GM23338 (cell line): ENCODE results near the gene APOL1. TPM values are rescaled to one million over a fixed set of nuclear protein-coding genes. Genes with fewer than 3 reads are reported as not detected.
A peak's percentile ranks its signal among the peaks of the same experiment; 100 is the strongest.

ENCODE experiments used
- ATAC-seq: fragments of 200-7000 bp; cut with Tn5 transposase; 3 replicates; pipeline ENCODE4 v1.9.1; 2020
- DNase-seq: peaks from one replicate; pipeline ENCODE4 v3.0.0-alpha.2; 2015; ENCODE audit warnings: low spot score
- H2AFZ ChIP-seq: fragments of 200-600 bp; sonication (generic); 2 replicates; pipeline ENCODE4 v1.8.0; 2016; ENCODE audit warnings: antibody characterized with exemption, mild to moderate bottlenecking, moderate library complexity
- H3F3A ChIP-seq: fragments of 200-600 bp; sonication (generic); replicated peaks from 2 replicates; pipeline ENCODE4 v1.8.0; 2017; ENCODE audit warnings: antibody characterized with exemption, mixed run types, low read depth
- H3K27ac ChIP-seq: fragments of 200-600 bp; sonication (generic); 2 replicates; pipeline ENCODE4 v1.6.1; 2016; ENCODE audit warnings: low read depth
- H3K27me3 ChIP-seq: fragments of 200-600 bp; sonication (generic); 2 replicates; pipeline ENCODE4 v1.8.0; 2016; ENCODE audit warnings: mild to moderate bottlenecking, mixed run types, moderate library complexity; ENCODE audit not compliant: insufficient read depth
- H3K36me3 ChIP-seq: fragments of 200-600 bp; sonication (generic); 2 replicates; pipeline ENCODE4 v1.8.0; 2016; ENCODE audit warnings: mild to moderate bottlenecking; ENCODE audit not compliant: insufficient read depth
- H3K4me1 ChIP-seq: fragments of 200-600 bp; sonication (generic); 2 replicates; pipeline ENCODE4 v1.8.0; 2016; ENCODE audit warnings: mild to moderate bottlenecking, moderate library complexity; ENCODE audit not compliant: insufficient read depth
- H3K4me2 ChIP-seq: fragments of 200-600 bp; sonication (generic); 2 replicates; pipeline ENCODE4 v1.7.1; 2017; ENCODE audit warnings: mixed run types
- H3K4me3 ChIP-seq: fragments of 200-600 bp; sonication (generic); 2 replicates; pipeline ENCODE4 v1.6.1; 2016; ENCODE audit warnings: mixed run types
- H3K79me2 ChIP-seq: fragments of 200-600 bp; sonication (generic); replicated peaks from 2 replicates; pipeline ENCODE4 v1.8.0; 2017; ENCODE audit warnings: mild to moderate bottlenecking; ENCODE audit not compliant: insufficient read depth
- H3K9me2 ChIP-seq: fragments of 200-600 bp; sonication (generic); 2 replicates; pipeline ENCODE4 v1.8.0; 2017; ENCODE audit not compliant: insufficient read depth
- H4K20me1 ChIP-seq: fragments of 200-600 bp; sonication (generic); replicated peaks from 2 replicates; pipeline ENCODE4 v1.8.0; 2017; ENCODE audit warnings: mild to moderate bottlenecking; ENCODE audit not compliant: insufficient read depth
- H3K27ac Mint-ChIP-seq: 2 replicates; pipeline ENCODE4 v1.8.0; 2020; ENCODE audit warnings: inconsistent platforms, mild to moderate bottlenecking, moderate library complexity, mixed read lengths
- H3K27me3 Mint-ChIP-seq: 3 replicates; pipeline ENCODE4 v1.8.0; 2022; ENCODE audit warnings: low read depth, mild to moderate bottlenecking, moderate library complexity, mixed read lengths, inconsistent platforms; ENCODE audit not compliant: insufficient read depth, poor library complexity
- H3K36me3 Mint-ChIP-seq: 3 replicates; pipeline ENCODE4 v1.8.0; 2021; ENCODE audit warnings: low read depth, mild to moderate bottlenecking, inconsistent platforms, moderate library complexity, mixed read lengths
- H3K4me1 Mint-ChIP-seq: 3 replicates; pipeline ENCODE4 v1.8.0; 2020; ENCODE audit warnings: mild to moderate bottlenecking, inconsistent platforms, mixed read lengths
- H3K4me3 Mint-ChIP-seq: 3 replicates; pipeline ENCODE4 v1.8.0; 2021; ENCODE audit warnings: moderate library complexity, mild to moderate bottlenecking, inconsistent platforms, mixed read lengths
- H3K9me3 Mint-ChIP-seq: 3 replicates; pipeline ENCODE4 v1.8.0; 2020; ENCODE audit warnings: moderate library complexity, mild to moderate bottlenecking, inconsistent platforms, mixed read lengths
- CREB1 ChIP-seq: fragments of 250-450 bp; sonication (Bioruptor Pico); IDR thresholded peaks from 2 replicates; pipeline ENCODE4 v1.5.0; 2020; ENCODE audit warnings: low read depth, mild to moderate bottlenecking, moderate library complexity
- EZH2 ChIP-seq: fragments of 200-600 bp; sonication (generic); IDR thresholded peaks from one replicate; pipeline ENCODE4 v1.8.0; 2017; ENCODE audit warnings: antibody characterized with exemption, mild to moderate bottlenecking, low read depth; ENCODE audit not compliant: unreplicated experiment
- EZH2phosphoT487 ChIP-seq: fragments of 200-600 bp; sonication (generic); IDR thresholded peaks from one replicate; pipeline ENCODE4 v1.8.1; 2018; ENCODE audit warnings: antibody characterized with exemption; ENCODE audit not compliant: unreplicated experiment
- JUNB ChIP-seq: IDR thresholded peaks from one replicate; pipeline ENCODE4 v1.6.1; 2016; ENCODE audit warnings: antibody characterized with exemption; ENCODE audit not compliant: unreplicated experiment
- NANOG ChIP-seq: IDR thresholded peaks from 2 replicates; pipeline ENCODE4 v1.6.1; 2016; ENCODE audit warnings: antibody characterized with exemption, borderline replicate concordance
- POLR2AphosphoS5 ChIP-seq: IDR thresholded peaks from 2 replicates; pipeline ENCODE4 v1.6.1; 2016; ENCODE audit warnings: antibody characterized with exemption, low read depth
- STAT1 ChIP-seq: IDR thresholded peaks from one replicate; pipeline ENCODE4 v1.6.1; 2016; ENCODE audit warnings: antibody characterized with exemption; ENCODE audit not compliant: unreplicated experiment
- ZNF114 ChIP-seq: fragments of 250-450 bp; sonication (Bioruptor Pico); IDR thresholded peaks from 2 replicates; pipeline ENCODE4 v1.5.0; 2020; ENCODE audit warnings: mild to moderate bottlenecking, moderate library complexity
- ZNF331 ChIP-seq: fragments of 250-450 bp; sonication (Bioruptor Pico); IDR thresholded peaks from 2 replicates; pipeline ENCODE4 v1.5.0; 2020; ENCODE audit warnings: low read depth, mild to moderate bottlenecking, moderate library complexity
- polyA plus RNA-seq: library from polyadenylated mRNA; unstranded; fragments of >200 nt; fragmentation: Nextera tagmentation; extraction: Ambion mirVana; gene quantifications from 2 replicates; pipeline ENCODE4 v1.2.1, GENCODE V29; 2016
- total RNA-seq: library from RNA; depleted of rRNA; stranded (reverse); fragments of >200 nt; shearing (Covaris generic); gene quantifications from 2 replicates; pipeline ENCODE4 v1.2.3, GENCODE V29; 2014
- TF ChIP-seq, protein P1 (sequence below), 2 experiments: fragments of 200-600 bp in 1 of 2; sonication (generic) in 1 of 2; conservative IDR thresholded peaks; 2 replicates each; pipeline versions ENCODE4 v1.5.1 to v1.6.1; 2016 to 2017; ENCODE audit warnings: antibody characterized with exemption in 2 of 2, low read depth in 2 of 2, mild to moderate bottlenecking in 2 of 2, moderate library complexity in 1 of 2
- TF ChIP-seq, protein P2 (sequence below): IDR thresholded peaks from 2 replicates; pipeline ENCODE4 v1.6.1; 2016; ENCODE audit warnings: antibody characterized with exemption

APOL1 gene
- total and polyA plus RNA-seq, 2 experiments from 2014 or later: 0.11 TPM; not detected in 1

DNA sequence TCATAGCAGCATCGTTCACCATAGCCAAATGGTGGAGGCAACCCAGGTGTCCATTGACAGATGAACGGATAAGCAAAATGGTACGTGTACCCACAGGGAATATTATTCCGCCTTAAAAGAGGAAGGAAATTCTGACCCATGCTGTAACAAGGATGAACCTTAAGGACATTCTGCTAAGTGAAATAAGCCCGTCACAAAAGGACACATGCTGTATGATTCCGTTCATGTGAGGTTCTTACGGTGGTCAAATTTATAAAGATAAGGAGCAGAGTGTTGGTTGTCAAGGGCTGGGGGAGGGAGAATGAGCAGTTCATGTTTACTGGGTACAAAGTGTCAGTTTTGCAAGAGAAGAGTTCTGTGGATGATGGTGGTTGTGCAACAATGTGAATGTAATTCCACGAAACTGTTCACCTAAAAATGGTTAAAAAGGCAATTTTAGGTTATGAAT is 26.3 kb downstream of the APOL1 start:
- H3K27ac Mint-ChIP-seq: no peak overlapping the region

DNA sequence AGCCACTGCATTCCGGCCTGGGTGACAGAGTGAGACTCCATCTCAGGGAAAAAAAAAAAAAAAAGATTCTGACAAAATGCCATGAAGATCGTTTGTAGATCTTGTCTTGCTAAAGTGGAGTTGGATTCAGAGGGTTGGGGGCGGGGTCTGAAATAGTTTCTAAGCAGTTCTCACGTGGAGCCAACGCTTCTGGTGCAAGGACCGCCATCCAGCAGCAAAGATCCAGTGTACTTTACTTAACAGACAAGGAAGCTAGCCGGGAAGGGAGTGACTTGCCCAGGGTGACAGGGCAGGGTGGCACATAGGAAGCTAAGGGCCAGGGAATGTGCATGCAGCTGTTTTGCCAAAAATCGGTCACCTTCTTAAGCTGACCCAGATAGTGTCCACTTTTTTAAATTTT is 27.4 kb downstream of the APOL1 start:
- Histone ChIP-seq H3K4me3 (no peak overlapping the region), H3K9me2 (no peaks in the 10 kb centered on the region), H3K27me3 (no peaks in the 10 kb centered on the region), H3F3A (0 out of 2 replicates have a peak, but pooled peaks cover 9% of the 10 kb centered on the region), H3K36me3 (peaks cover 30% of the 10 kb centered on the region), H3K4me1 (0 out of 2 replicates have a peak, but pooled peaks cover 7% of the 10 kb centered on the region), H3K79me2 (no peaks in the 10 kb centered on the region), H3K27ac (no peak overlapping the region), H2AFZ (no peak overlapping the region), H4K20me1 (no peaks in the 10 kb centered on the region; the same call in none of the 2 replicates), H3K4me2 (no peak overlapping the region)
- no peaks in the 10 kb centered on the region; the same call in 2 of the 3 replicates for H3K9me3 Mint-ChIP-seq
- DNase-seq: no peak
- ATAC-seq: no peak
- peaks cover 48% of the 10 kb centered on the region for H3K36me3 Mint-ChIP-seq
- H3K4me3 Mint-ChIP-seq: no peak overlapping the region
- H3K27me3 Mint-ChIP-seq: peaks cover 2% of the 10 kb centered on the region
- peaks cover 8% of the 10 kb centered on the region for H3K4me1 Mint-ChIP-seq
- no peak for TF ChIP-seq POLR2AphosphoS5
- TF ChIP-seq, protein P1, sequence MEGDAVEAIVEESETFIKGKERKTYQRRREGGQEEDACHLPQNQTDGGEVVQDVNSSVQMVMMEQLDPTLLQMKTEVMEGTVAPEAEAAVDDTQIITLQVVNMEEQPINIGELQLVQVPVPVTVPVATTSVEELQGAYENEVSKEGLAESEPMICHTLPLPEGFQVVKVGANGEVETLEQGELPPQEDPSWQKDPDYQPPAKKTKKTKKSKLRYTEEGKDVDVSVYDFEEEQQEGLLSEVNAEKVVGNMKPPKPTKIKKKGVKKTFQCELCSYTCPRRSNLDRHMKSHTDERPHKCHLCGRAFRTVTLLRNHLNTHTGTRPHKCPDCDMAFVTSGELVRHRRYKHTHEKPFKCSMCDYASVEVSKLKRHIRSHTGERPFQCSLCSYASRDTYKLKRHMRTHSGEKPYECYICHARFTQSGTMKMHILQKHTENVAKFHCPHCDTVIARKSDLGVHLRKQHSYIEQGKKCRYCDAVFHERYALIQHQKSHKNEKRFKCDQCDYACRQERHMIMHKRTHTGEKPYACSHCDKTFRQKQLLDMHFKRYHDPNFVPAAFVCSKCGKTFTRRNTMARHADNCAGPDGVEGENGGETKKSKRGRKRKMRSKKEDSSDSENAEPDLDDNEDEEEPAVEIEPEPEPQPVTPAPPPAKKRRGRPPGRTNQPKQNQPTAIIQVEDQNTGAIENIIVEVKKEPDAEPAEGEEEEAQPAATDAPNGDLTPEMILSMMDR (conservative IDR thresholded peaks at IDR 0.05; ENCODE audit: low read depth in 2 of 2): no peak
- no peak for TF ChIP-seq NANOG
- TF ChIP-seq JUNB: no peak
- no peak for TF ChIP-seq ZNF331 (CRISPR knock-in tag)
- no peak for TF ChIP-seq STAT1
- no peak overlapping the region for H3K27ac Mint-ChIP-seq

More for the DNA sequence above, 26.3 kb downstream of the APOL1 start:
- H3K4me2 ChIP-seq: no peak overlapping the region
- no peak for TF ChIP-seq NANOG
- TF ChIP-seq POLR2AphosphoS5: peak; percentile 23; the same call in 1 of the 2 replicates
- H3K4me3 ChIP-seq: no peak overlapping the region
- no peaks in the 10 kb centered on the region for H3K79me2 ChIP-seq
- ATAC-seq (no peak), DNase-seq (no peak)
- H3K27me3 ChIP-seq: no peaks in the 10 kb centered on the region
- H3F3A ChIP-seq: 0 out of 2 replicates have a peak, but pooled peaks cover 3% of the 10 kb centered on the region
- H2AFZ ChIP-seq: no peak overlapping the region
- H3K9me2 ChIP-seq: no peaks in the 10 kb centered on the region
- H4K20me1 ChIP-seq: no peaks in the 10 kb centered on the region; the same call in 1 of the 2 replicates
- no peak overlapping the region for H3K27ac ChIP-seq
- H3K4me1 ChIP-seq: 0 out of 2 replicates have a peak, but pooled peaks cover 7% of the 10 kb centered on the region
- peaks cover 23% of the 10 kb centered on the region for H3K36me3 ChIP-seq
- H3K4me1 Mint-ChIP-seq: peaks cover 8% of the 10 kb centered on the region
- peaks cover 37% of the 10 kb centered on the region for H3K36me3 Mint-ChIP-seq
- peaks cover 2% of the 10 kb centered on the region for H3K27me3 Mint-ChIP-seq
- H3K9me3 Mint-ChIP-seq: no peaks in the 10 kb centered on the region; the same call in 2 of the 3 replicates
- no peak overlapping the region for H3K4me3 Mint-ChIP-seq

DNA sequence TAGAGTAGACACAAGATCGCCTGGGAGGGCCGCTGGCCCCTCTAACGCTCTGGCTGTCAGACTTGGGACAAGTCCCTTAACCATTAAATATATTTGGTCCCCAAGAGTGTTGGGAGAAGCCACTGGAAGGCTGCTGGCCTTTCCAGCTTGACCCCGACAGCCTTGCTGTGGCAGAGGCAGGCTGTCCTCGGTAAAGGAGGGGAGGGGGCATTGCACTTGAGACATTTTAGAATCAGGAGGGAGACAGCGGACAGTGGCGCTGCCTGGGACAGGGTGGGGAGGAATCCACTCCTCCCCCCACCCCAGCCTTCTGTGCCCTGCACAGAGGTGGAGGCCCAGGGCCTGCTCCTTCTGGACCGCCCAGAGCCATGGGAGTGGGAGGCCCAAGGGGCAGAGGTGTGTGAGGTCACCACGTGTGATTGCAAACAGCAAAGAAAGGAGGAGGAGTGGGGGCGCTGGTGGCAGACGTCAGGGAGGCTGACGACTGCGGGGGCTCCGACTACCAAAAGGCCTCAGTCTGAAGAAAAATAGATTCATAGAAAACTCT is 28.9 kb downstream of the APOL1 start:
- Mint-ChIP-seq H3K4me3 (no peak overlapping the region), H3K4me1 (peaks cover 12% of the 10 kb centered on the region), H3K27me3 (peaks cover 5% of the 10 kb centered on the region), H3K36me3 (peaks cover 60% of the 10 kb centered on the region), H3K9me3 (no peaks in the 10 kb centered on the region; the same call in 1 of the 3 replicates), H3K27ac (no peak overlapping the region)
- 0 out of 2 replicates have a peak, but pooled peaks cover 7% of the 10 kb centered on the region for H3K4me1 ChIP-seq
- H3K9me2 ChIP-seq: no peaks in the 10 kb centered on the region
- H3K79me2 ChIP-seq: no peaks in the 10 kb centered on the region
- ATAC-seq (no peak), DNase-seq (no peak)
- no peaks in the 10 kb centered on the region; the same call in none of the 2 replicates for H4K20me1 ChIP-seq
- no peaks in the 10 kb centered on the region for H3K27me3 ChIP-seq
- no peak overlapping the region for H3K27ac ChIP-seq
- no peak overlapping the region for H2AFZ ChIP-seq
- peaks cover 38% of the 10 kb centered on the region for H3K36me3 ChIP-seq
- H3F3A ChIP-seq: 0 out of 2 replicates have a peak, but pooled peaks cover 11% of the 10 kb centered on the region
- H3K4me3 ChIP-seq: no peak overlapping the region
- H3K4me2 ChIP-seq: no peak overlapping the region
- TF ChIP-seq STAT1: no peak
- TF ChIP-seq EZH2: no peak
- no peak for TF ChIP-seq EZH2phosphoT487
- no peak for TF ChIP-seq ZNF114 (CRISPR knock-in tag)
- TF ChIP-seq, protein P2, sequence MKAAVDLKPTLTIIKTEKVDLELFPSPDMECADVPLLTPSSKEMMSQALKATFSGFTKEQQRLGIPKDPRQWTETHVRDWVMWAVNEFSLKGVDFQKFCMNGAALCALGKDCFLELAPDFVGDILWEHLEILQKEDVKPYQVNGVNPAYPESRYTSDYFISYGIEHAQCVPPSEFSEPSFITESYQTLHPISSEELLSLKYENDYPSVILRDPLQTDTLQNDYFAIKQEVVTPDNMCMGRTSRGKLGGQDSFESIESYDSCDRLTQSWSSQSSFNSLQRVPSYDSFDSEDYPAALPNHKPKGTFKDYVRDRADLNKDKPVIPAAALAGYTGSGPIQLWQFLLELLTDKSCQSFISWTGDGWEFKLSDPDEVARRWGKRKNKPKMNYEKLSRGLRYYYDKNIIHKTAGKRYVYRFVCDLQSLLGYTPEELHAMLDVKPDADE: no peak
- no peak for TF ChIP-seq CREB1 (CRISPR knock-in tag)
- TF ChIP-seq POLR2AphosphoS5: no peak
